HEK293 (cell line): ENCODE data around the gene FSHR.

Experiments
- CTCF ChIA-PET: fragments of 350-600 bp; formaldehyde crosslinking; extraction: SDS; loops from one replicate; lab custom pipeline; 2021; ENCODE audit warnings: antibody characterized with exemption; lab: Yijun Ruan, JAX
- POLR2A ChIA-PET: fragments of 300-600 bp; formaldehyde crosslinking; extraction: SDS; loops from one replicate; lab custom pipeline; 2020; ENCODE audit warnings: antibody characterized with exemption, inconsistent platforms; lab: Yijun Ruan, JAX
- H3K27ac ChIP-seq: fragments of 200-500 bp; sonication (Bioruptor generic); 2 replicates; pipeline ENCODE4 v1.5.1; 2014; ENCODE audit warnings: low read depth, low read length, control low read depth, inconsistent platforms; ENCODE audit errors: extremely low read depth
- H3K36me3 ChIP-seq, 2 experiments: fragments of 200-500 bp in 1 of 2; sonication (Bioruptor generic) in 1 of 2; 1 replicate in 1 of 2; 2 replicates in 1 of 2; pipeline ENCODE4 v1.5.1; 2014 to 2017; ENCODE audit warnings: inconsistent platforms in 2 of 2, low read length in 2 of 2; ENCODE audit not compliant: control insufficient read depth in 2 of 2, insufficient read depth in 1 of 2
- H3K4me1 ChIP-seq: fragments of 200-500 bp; sonication (Bioruptor generic); 2 replicates; pipeline ENCODE4 v1.5.1; 2014; ENCODE audit warnings: mild to moderate bottlenecking, low read length, inconsistent platforms; ENCODE audit not compliant: control insufficient read depth, insufficient read depth
- H3K4me3 ChIP-seq: 2 replicates; pipeline ENCODE4 v1.5.1; 2011; ENCODE audit warnings: low read depth, mild to moderate bottlenecking, control low read depth, low read length, moderate library complexity
- H3K9me3 ChIP-seq: fragments of 200-500 bp; sonication (Bioruptor generic); 2 replicates; pipeline ENCODE4 v1.5.1; 2014; ENCODE audit warnings: low read depth, low read length, inconsistent platforms; ENCODE audit not compliant: control insufficient read depth, insufficient read depth
- GFI1B ChIP-seq: fragments of 450-650 bp; formaldehyde crosslinking; IDR thresholded peaks from 2 replicates; pipeline ENCODE4 v1.5.1; 2016; ENCODE audit warnings: missing biosample characterization, missing genetic modification characterization
- GLI2 ChIP-seq: fragments of 450-650 bp; formaldehyde crosslinking; IDR thresholded peaks from 2 replicates; pipeline ENCODE4; 2017; ENCODE audit warnings: missing biosample characterization, missing genetic modification characterization, low read depth, borderline replicate concordance
- IKZF3 ChIP-seq: fragments of 450-650 bp; IDR thresholded peaks from 2 replicates; pipeline ENCODE4 v1.5.0; 2018; ENCODE audit warnings: missing biosample characterization, mild to moderate bottlenecking, missing genetic modification characterization, moderate library complexity
- SP7 ChIP-seq: fragments of 450-650 bp; formaldehyde crosslinking; IDR thresholded peaks from 2 replicates; pipeline ENCODE4 v1.5.1; 2016; ENCODE audit warnings: missing biosample characterization, missing genetic modification characterization
- TSHZ1 ChIP-seq: fragments of 450-650 bp; formaldehyde crosslinking; IDR thresholded peaks from 2 replicates; pipeline ENCODE4 v1.5.1; 2016; ENCODE audit warnings: missing biosample characterization, missing genetic modification characterization, borderline replicate concordance
- WT1 ChIP-seq: fragments of 450-650 bp; formaldehyde crosslinking; IDR thresholded peaks from 2 replicates; pipeline ENCODE4 v1.5.1; 2016; ENCODE audit warnings: missing biosample characterization, missing genetic modification characterization
- ZBTB10 ChIP-seq: fragments of 450-650 bp; formaldehyde crosslinking; IDR thresholded peaks from 2 replicates; pipeline ENCODE4 v1.5.1; 2016; ENCODE audit warnings: missing biosample characterization, missing genetic modification characterization
- ZBTB21 ChIP-seq: fragments of 450-650 bp; formaldehyde crosslinking; IDR thresholded peaks from 2 replicates; pipeline ENCODE4 v1.5.1; 2017; ENCODE audit warnings: missing biosample characterization, missing genetic modification characterization
- ZBTB8A ChIP-seq: fragments of 450-650 bp; formaldehyde crosslinking; IDR thresholded peaks from 2 replicates; pipeline ENCODE4 v1.5.1; 2016; ENCODE audit warnings: missing biosample characterization, missing genetic modification characterization
- ZNF138 ChIP-seq: fragments of 450-650 bp; formaldehyde crosslinking; IDR thresholded peaks from 2 replicates; pipeline ENCODE4 v1.5.1; 2016; ENCODE audit warnings: missing biosample characterization, missing genetic modification characterization, borderline replicate concordance
- ZNF174 ChIP-seq: fragments of 450-650 bp; formaldehyde crosslinking; IDR thresholded peaks from 2 replicates; pipeline ENCODE4 v1.5.0; 2017; ENCODE audit warnings: missing biosample characterization, mild to moderate bottlenecking, missing genetic modification characterization
- ZNF19 ChIP-seq: fragments of 450-650 bp; formaldehyde crosslinking; IDR thresholded peaks from 2 replicates; pipeline ENCODE4; 2016; ENCODE audit warnings: missing biosample characterization, missing genetic modification characterization, low read depth
- ZNF202 ChIP-seq: fragments of 450-650 bp; formaldehyde crosslinking; IDR thresholded peaks from 2 replicates; pipeline ENCODE4 v1.5.1; 2016; ENCODE audit warnings: missing biosample characterization, missing genetic modification characterization, borderline replicate concordance
- ZNF423 ChIP-seq: fragments of 450-650 bp; formaldehyde crosslinking; IDR thresholded peaks from 2 replicates; pipeline ENCODE4 v1.5.1; 2016; ENCODE audit warnings: missing biosample characterization, missing genetic modification characterization
- ZNF426 ChIP-seq: fragments of 450-650 bp; formaldehyde crosslinking; IDR thresholded peaks from 2 replicates; pipeline ENCODE4 v1.5.1; 2017; ENCODE audit warnings: missing biosample characterization, missing genetic modification characterization, mild to moderate bottlenecking, inconsistent platforms, moderate library complexity
- ZNF549 ChIP-seq: fragments of 450-650 bp; IDR thresholded peaks from 2 replicates; pipeline ENCODE4 v1.5.1; 2018; ENCODE audit warnings: missing biosample characterization, missing genetic modification characterization, mild to moderate bottlenecking, inconsistent platforms, moderate library complexity
- ZNF660 ChIP-seq: fragments of 450-650 bp; IDR thresholded peaks from 2 replicates; pipeline ENCODE4 v1.5.1; 2018; ENCODE audit warnings: missing biosample characterization, mild to moderate bottlenecking, missing genetic modification characterization
- ZNF777 ChIP-seq: fragments of 450-650 bp; formaldehyde crosslinking; IDR thresholded peaks from 2 replicates; pipeline ENCODE4 v1.5.1; 2017; ENCODE audit warnings: missing biosample characterization, missing genetic modification characterization, borderline replicate concordance
- ZNF837 ChIP-seq: fragments of 450-650 bp; formaldehyde crosslinking; IDR thresholded peaks from 2 replicates; pipeline ENCODE4 v1.5.1; 2016; ENCODE audit warnings: missing biosample characterization, missing genetic modification characterization
- TF ChIP-seq, protein P1 (sequence below): fragments of 450-650 bp; formaldehyde crosslinking; IDR thresholded peaks from 2 replicates; pipeline ENCODE4 v1.5.1; 2017; ENCODE audit warnings: missing biosample characterization, missing genetic modification characterization

The FSHR gene

GRCh38 chr2:48927355-48927754, 227.0 kb downstream of the FSHR start:
- Histone ChIP-seq H3K36me3 (no peaks in the 10 kb centered on the region), H3K27ac (no peak overlapping the region), H3K4me1 (peaks cover 4% of the 10 kb centered on the region; the same call in 1 of the 2 replicates), H3K4me3 (no peak overlapping the region), H3K9me3 (no peaks in the 10 kb centered on the region)
- POLR2A ChIA-PET = no interaction called here
- CTCF ChIA-PET = interaction anchor here (0.9 kb wide), 1 partner anchor 18 kb away, joined by 3 read pairs; no protein-coding TSS in a partner anchor
- TF ChIP-seq ZBTB21 (no peak), GLI2 (no peak), ZNF174 (tag by site-specific recombination) (no peak), ZNF423 (tag by site-specific recombination) (no peak), ZNF837 (no peak)

DNA sequence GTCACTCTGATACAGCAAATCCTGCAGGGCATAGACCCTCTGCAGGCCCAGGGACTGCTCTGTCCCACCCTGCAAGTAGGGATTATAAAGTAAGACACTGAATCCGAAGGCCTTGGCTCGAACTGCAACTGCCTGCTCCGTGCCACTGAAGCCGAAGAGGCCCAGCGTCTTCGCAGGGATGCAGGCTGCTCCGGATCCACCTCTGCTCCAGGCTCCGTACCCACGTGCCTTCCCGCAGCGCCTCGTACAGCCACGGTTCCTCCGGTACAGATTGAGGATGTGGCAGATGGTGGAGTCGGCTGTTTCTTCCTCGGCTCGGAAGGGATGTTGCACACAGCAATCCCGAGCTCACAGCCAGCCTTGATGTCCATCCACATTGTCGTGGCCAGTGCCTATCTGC, 238.4 kb downstream of the FSHR start:
- TF ChIP-seq ZNF19 (tag by site-specific recombination) (no peak), ZNF138 (no peak), ZNF549 (tag by site-specific recombination) (no peak), ZNF426 (tag by site-specific recombination) (no peak), ZBTB10 (tag by site-specific recombination) (no peak), ZNF202 (tag by site-specific recombination) (no peak), GFI1B (tag by site-specific recombination) (no peak), WT1 (tag by site-specific recombination) (no peak), ZNF777 (tag by site-specific recombination) (no peak), ZNF660 (tag by site-specific recombination) (no peak), SP7 (tag by site-specific recombination) (no peak), IKZF3 (tag by site-specific recombination) (no peak), ZBTB8A (no peak), TSHZ1 (tag by site-specific recombination) (no peak)
- TF ChIP-seq, protein P1, sequence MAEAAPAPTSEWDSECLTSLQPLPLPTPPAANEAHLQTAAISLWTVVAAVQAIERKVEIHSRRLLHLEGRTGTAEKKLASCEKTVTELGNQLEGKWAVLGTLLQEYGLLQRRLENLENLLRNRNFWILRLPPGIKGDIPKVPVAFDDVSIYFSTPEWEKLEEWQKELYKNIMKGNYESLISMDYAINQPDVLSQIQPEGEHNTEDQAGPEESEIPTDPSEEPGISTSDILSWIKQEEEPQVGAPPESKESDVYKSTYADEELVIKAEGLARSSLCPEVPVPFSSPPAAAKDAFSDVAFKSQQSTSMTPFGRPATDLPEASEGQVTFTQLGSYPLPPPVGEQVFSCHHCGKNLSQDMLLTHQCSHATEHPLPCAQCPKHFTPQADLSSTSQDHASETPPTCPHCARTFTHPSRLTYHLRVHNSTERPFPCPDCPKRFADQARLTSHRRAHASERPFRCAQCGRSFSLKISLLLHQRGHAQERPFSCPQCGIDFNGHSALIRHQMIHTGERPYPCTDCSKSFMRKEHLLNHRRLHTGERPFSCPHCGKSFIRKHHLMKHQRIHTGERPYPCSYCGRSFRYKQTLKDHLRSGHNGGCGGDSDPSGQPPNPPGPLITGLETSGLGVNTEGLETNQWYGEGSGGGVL (tag by site-specific recombination) = no peak
- TF ChIP-seq, all 188 proteins: peak for 0
- H3K36me3 ChIP-seq = no peaks in the 10 kb centered on the region
- H3K4me1 ChIP-seq = no peaks in the 10 kb centered on the region
- no peak overlapping the region for H3K4me3 ChIP-seq
- no peaks in the 10 kb centered on the region; the same call in 1 of the 2 replicates for H3K9me3 ChIP-seq
- ChIA-PET CTCF (interaction anchor here (0.7 kb wide), 1 partner anchor 30 kb away, joined by 4 read pairs; no protein-coding TSS in a partner anchor), POLR2A (no interaction called here)
- H3K27ac ChIP-seq = no peak overlapping the region
